Activated naive CD4-positive, alpha-beta T cell treated with anti-CD3 and anti-CD28 coated beads for 36 hours (primary cell): ENCODE data around the gene FIBP. TPM values are rescaled to one million over a fixed set of nuclear protein-coding genes. Genes with fewer than 3 reads are reported as not detected.
"Not testable (repeated sequence)": the region's sequence is repeated elsewhere in the genome, so short reads cannot be mapped to it uniquely, and the experiment has no call there.

Experiments
- CTCF ChIA-PET: fragments of 350-600 bp; sonication (Branson Sonifier 250); formaldehyde crosslinking; loops from one replicate; lab custom pipeline; 2021; ENCODE audit warnings: antibody characterized with exemption; lab: Charles Lee
- DNase-seq: peaks from one replicate; pipeline ENCODE4 v3.0.0-alpha.2; 2020
- H3K27ac Mint-ChIP-seq: one replicate; pipeline ENCODE4 v1.8.0; 2021; ENCODE audit warnings: mild to moderate bottlenecking, mixed read lengths
- H3K27me3 Mint-ChIP-seq: one replicate; pipeline ENCODE4 v1.8.0; 2021; ENCODE audit warnings: low read depth, mixed read lengths
- H3K36me3 Mint-ChIP-seq: one replicate; pipeline ENCODE4 v1.8.0; 2021; ENCODE audit warnings: low read depth, mixed read lengths
- H3K4me1 Mint-ChIP-seq: one replicate; pipeline ENCODE4 v1.8.0; 2021; ENCODE audit warnings: low read depth, mixed read lengths
- H3K4me3 Mint-ChIP-seq: one replicate; pipeline ENCODE4 v1.8.0; 2021; ENCODE audit warnings: mild to moderate bottlenecking, moderate library complexity, mixed read lengths
- H3K9me3 Mint-ChIP-seq: one replicate; pipeline ENCODE4 v1.8.0; 2021; ENCODE audit warnings: mixed read lengths
- intact Hi-C: fragments of 100-400 bp; cut with micrococcal nuclease; formaldehyde crosslinking; loops from one replicate; pipeline ENCODE4 v1.15.1; 2023
- total RNA-seq, 2 experiments: library from RNA; stranded (reverse); gene quantifications; one replicate each; pipeline ENCODE4 v1.2.3, GENCODE V29; 2021

Gene FIBP
- total RNA-seq, 2 experiments from 2014 or later: 83.1 to 86.6 TPM

DNA sequence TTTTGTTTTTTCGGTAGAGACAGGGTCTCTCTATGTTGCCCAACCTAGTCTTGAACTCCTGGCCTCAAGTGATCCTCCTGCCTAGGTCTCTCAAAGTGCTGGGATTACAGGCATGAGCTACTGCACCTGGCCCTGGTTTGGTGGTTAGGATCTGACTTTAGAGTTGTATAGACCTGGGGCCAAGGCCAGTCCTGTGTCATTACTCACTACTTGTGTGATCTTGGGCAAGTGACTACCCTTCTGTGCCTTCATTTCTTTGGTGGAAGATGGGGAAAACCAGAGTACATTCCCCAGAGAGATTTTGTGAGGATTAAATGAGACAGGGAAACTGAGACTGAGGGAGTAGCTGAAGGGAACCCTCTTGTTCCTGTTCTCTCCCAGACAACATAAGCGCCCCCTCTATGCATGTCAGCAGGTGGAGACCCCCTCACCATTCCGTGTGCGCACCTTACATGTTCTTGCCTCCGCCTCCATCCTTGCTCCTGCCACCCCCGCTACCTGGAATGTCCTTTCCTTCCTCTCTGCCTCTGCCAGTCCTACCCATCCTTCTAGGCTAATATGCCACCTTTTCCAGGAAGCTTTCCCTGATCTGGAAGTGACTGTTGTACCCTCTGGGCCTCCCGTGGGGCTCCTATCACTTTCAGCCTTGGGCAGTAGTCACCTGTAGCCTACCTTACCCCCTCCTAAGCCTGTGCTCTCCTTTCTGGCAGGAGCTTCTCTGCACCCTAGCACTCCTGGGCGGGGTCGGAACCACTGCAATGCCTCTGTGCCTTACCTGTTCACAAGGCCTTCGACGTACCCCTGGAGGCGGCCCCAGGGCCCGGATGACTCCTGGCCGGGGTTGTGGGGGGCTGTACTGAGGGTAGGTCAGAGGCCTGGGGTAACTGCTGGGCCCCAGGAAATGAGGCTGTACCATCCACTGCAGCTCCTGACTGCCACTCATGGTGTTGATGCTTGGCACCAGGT lies 8.0 kb upstream of the FIBP start:
- H3K9me3 Mint-ChIP-seq: no peaks in the 10 kb centered on the region
- no peak overlapping the region for H3K4me3 Mint-ChIP-seq
- CTCF ChIA-PET: interaction anchor here (0.8 to 6.8 kb wide), 6 partner anchors 7 to 126 kb away, joined by 3 to 52 read pairs (median 4); partner anchors contain the start of genes CCDC85B, FIBP and MUS81
- H3K36me3 Mint-ChIP-seq: peaks cover 35% of the 10 kb centered on the region
- DNase-seq: peak; percentile 56
- H3K4me1 Mint-ChIP-seq: peaks cover 63% of the 10 kb centered on the region
- intact Hi-C loops: loop anchor here (10.0 kb wide), 1 partner anchor 238 kb away; no protein-coding TSS in a partner anchor
- H3K27ac Mint-ChIP-seq: peak overlapping the region; percentile 42
- H3K27me3 Mint-ChIP-seq: no peaks in the 10 kb centered on the region

GRCh38 chr11:65895482-65895981 lies 7.3 kb upstream of the FIBP start:
- no peaks in the 10 kb centered on the region for H3K27me3 Mint-ChIP-seq
- peaks cover 35% of the 10 kb centered on the region for H3K36me3 Mint-ChIP-seq
- no peak for DNase-seq
- peak overlapping the region; percentile 42 for H3K27ac Mint-ChIP-seq
- no peaks in the 10 kb centered on the region for H3K9me3 Mint-ChIP-seq
- no peak overlapping the region for H3K4me3 Mint-ChIP-seq
- intact Hi-C loops: loop anchor here (10.0 kb wide), 1 partner anchor 239 kb away; no protein-coding TSS in a partner anchor
- CTCF ChIA-PET: interaction anchor here (6.8 kb wide), 1 partner anchor 11 kb away, joined by 52 read pairs; no protein-coding TSS in a partner anchor
- H3K4me1 Mint-ChIP-seq: peaks cover 61% of the 10 kb centered on the region

GRCh38 chr11:65894034-65894591 lies 5.8 kb upstream of the FIBP start:
- Mint-ChIP-seq H3K4me3 (peak overlapping the region; percentile 74), H3K4me1 (peaks cover 73% of the 10 kb centered on the region)

GRCh38 chr11:65892661-65893317 lies 4.5 kb upstream of the FIBP start:
- Mint-ChIP-seq H3K9me3 (no peaks in the 10 kb centered on the region), H3K27me3 (no peaks in the 10 kb centered on the region), H3K27ac (peak overlapping the region; percentile 83), H3K36me3 (peaks cover 33% of the 10 kb centered on the region), H3K4me1 (peaks cover 73% of the 10 kb centered on the region), H3K4me3 (peak overlapping the region; percentile 79)
- intact Hi-C loops: loop anchor here (5.0 to 10.0 kb wide), 3 partner anchors 160 to 242 kb away; partner anchors contain the start of genes PACS1 and SF3B2
- CTCF ChIA-PET: interaction anchor here (0.7 to 14.7 kb wide), 9 partner anchors 8 to 187 kb away, joined by 3 to 178 read pairs (median 4); partner anchors contain the start of genes CFL1, FOSL1 and MUS81
- no peak for DNase-seq

More at GRCh38 chr11:65894034-65894591, 5.8 kb upstream of the FIBP start:
- Mint-ChIP-seq H3K36me3 (peaks cover 35% of the 10 kb centered on the region), H3K27ac (peak overlapping the region; percentile 83), H3K9me3 (no peaks in the 10 kb centered on the region), H3K27me3 (no peaks in the 10 kb centered on the region)
- CTCF ChIA-PET: interaction anchor here (0.7 to 14.7 kb wide), 6 partner anchors 9 to 388 kb away, joined by 3 to 178 read pairs (median 30); partner anchors contain the start of genes CFL1 and MUS81
- peak; percentile 53 for DNase-seq
- intact Hi-C loops: loop anchor here (5.0 to 10.0 kb wide), 3 partner anchors 158 to 241 kb away; partner anchors contain the start of genes PACS1 and SF3B2

DNA sequence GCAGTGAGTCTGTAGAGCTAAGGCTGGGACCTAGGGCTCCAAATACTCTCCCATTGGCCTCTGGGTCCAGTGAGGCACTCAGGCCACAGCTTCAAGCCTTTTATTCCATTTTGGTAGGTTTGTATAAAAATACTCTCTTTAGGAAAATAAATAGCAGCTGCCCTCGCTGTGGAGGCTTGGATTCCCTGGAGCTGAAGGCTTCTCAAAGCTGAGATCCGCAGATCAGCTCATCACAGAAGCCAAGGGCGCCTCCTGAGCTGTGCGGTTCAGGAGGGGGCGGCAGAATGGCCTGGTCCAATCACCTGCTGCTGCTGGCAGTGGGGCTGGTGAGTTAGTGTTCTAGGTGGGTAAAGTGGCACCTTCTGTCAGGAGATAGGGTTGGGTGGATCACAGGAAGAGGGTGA lies 3.9 kb upstream of the FIBP start:
- peaks cover 31% of the 10 kb centered on the region for H3K36me3 Mint-ChIP-seq
- not testable (repeated sequence) for H3K9me3 Mint-ChIP-seq, H3K27me3 Mint-ChIP-seq
- H3K27ac Mint-ChIP-seq: peak overlapping the region; percentile 83
- DNase-seq: peak; percentile 48
- peak overlapping the region; percentile 79 for H3K4me3 Mint-ChIP-seq
- intact Hi-C loops: loop anchor here (5.0 to 10.0 kb wide), 3 partner anchors 160 to 243 kb away; partner anchors contain the start of genes PACS1 and SF3B2
- CTCF ChIA-PET: interaction anchor here (0.7 to 14.7 kb wide), 8 partner anchors 7 to 186 kb away, joined by 3 to 178 read pairs (median 4); partner anchors contain the start of genes CFL1, FOSL1 and MUS81
- H3K4me1 Mint-ChIP-seq: peaks cover 73% of the 10 kb centered on the region

DNA sequence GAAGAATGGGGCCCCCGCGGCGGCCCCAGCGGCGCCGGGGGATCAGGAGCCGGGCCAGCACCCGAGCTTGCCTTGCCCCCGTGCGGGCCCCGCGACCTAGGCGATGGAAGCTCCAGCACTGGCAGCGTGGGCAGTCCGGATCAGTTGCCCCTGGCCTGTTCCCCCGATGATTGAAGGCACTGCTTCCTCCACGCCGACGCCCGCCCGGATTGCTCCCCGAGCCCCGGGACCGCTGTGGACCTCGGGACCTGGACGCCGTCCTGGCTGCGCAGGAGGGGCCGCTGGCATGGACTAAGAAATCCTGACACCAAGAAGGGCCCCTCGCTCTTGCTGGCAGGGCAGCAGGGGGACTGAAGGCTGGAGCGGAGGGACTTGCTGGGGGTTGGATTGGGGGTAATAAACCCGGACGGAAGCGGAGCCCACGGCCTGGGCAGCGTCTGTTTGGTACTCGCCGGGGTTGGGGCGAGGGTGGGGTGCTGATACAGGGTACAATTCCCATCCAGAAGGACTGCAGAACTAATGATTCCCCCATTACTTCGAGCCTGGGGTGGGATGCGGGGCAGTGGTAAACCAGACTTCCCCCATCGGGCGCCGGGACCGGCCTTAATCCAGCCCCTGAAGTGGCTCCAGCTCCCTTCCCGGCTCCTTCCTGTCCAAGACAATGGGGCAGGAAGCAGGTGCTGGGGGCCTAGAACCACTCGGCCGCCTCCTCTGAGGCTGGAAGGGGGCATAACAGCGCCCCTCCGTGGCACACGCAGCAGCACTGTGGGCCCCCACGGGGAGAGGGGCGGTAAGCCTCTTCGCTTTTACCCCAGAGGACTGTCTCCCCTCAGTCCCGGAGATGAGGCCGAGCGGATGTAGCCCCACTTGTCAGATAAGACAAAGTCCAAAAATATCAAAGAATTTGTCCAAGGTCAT lies 3.2 kb upstream of the FIBP start:
- H3K36me3 Mint-ChIP-seq: peaks cover 33% of the 10 kb centered on the region
- peak overlapping the region; percentile 83 for H3K27ac Mint-ChIP-seq
- H3K4me3 Mint-ChIP-seq: peak overlapping the region; percentile 79
- peaks cover 73% of the 10 kb centered on the region for H3K4me1 Mint-ChIP-seq
- CTCF ChIA-PET: interaction anchor here (0.6 to 14.7 kb wide), 20 partner anchors 6 to 185 kb away, joined by 3 to 178 read pairs (median 5); partner anchors contain the start of genes CFL1, FOSL1 and MUS81
- DNase-seq: peak; percentile 40
- H3K9me3 Mint-ChIP-seq: no peaks in the 10 kb centered on the region
- H3K27me3 Mint-ChIP-seq: no peaks in the 10 kb centered on the region
- intact Hi-C loops: loop anchor here (2.0 to 10.0 kb wide), 4 partner anchors 161 to 377 kb away; partner anchors contain the start of genes PACS1, RAB1B and SF3B2

DNA sequence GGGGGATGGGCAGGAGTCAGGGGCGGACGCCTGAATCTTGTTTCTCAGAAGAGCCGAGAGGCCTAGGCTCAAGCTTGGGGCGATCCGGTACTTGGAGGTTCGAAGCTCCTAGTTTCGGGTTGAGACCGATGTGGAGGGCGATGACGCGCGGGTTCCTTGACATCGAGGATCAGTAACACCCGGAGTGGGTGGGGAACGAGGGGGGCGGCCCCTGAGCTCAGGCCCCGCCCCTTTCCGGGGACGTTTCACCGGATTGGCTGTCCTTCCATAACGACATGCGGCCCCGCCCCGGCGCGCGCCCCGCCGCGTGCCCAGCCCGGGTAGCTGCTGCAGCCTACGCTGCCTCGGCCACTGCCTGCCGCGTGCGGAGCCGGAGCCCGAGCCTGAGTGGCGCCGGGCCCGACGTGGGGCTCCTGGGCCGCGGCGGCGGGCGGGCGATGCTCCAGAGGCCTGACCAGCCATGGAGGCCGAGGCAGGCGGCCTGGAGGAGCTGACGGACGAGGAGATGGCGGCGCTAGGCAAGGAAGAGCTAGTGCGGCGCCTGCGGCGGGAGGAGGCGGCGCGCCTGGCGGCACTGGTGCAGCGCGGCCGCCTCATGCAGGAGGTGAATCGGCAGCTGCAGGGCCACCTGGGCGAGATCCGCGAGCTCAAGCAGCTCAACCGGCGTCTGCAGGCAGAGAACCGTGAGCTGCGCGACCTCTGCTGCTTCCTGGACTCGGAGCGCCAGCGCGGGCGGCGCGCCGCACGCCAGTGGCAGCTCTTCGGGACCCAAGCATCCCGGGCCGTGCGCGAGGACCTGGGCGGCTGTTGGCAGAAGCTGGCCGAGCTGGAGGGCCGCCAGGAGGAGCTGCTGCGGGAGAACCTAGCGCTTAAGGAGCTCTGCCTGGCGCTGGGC lies 2.3 kb upstream of the FIBP start, which contains the start of gene CCDC85B:
TSS of gene CCDC85B (plus strand) at position 350 of the 895 bp plus-strand sequence. CDS start at position 461, 111 bp downstream.
- DNase-seq: peak; percentile 99
- Mint-ChIP-seq H3K4me3 (peak within 1 kb of the TSS; percentile 97), H3K36me3 (peaks cover 29% of the 10 kb centered on the region), H3K4me1 (peaks cover 66% of the 10 kb centered on the region), H3K27ac (peak within 1 kb of the TSS; percentile 95), H3K27me3 (no peaks in the 10 kb centered on the region), H3K9me3 (no peaks in the 10 kb centered on the region)
- CTCF ChIA-PET: interaction anchor here (0.6 to 14.7 kb wide), 21 partner anchors 7 to 245 kb away, joined by 3 to 178 read pairs (median 5); partner anchors contain the start of genes CFL1, FOSL1 and MUS81
- intact Hi-C loops: loop anchor here (1.0 to 10.0 kb wide), 7 partner anchors 29 to 378 kb away; partner anchors contain the start of genes C11orf68, DRAP1, PACS1 and RAB1B

GRCh38 chr11:65887723-65888162 lies 528 bp downstream of the FIBP start:
- DNase-seq: peak; percentile 50
- Mint-ChIP-seq H3K4me3 (peak overlapping the region; percentile 97), H3K27ac (peak overlapping the region; percentile 95), H3K4me1 (peaks cover 57% of the 10 kb centered on the region), H3K27me3 (no peaks in the 10 kb centered on the region), H3K36me3 (peaks cover 39% of the 10 kb centered on the region), H3K9me3 (no peaks in the 10 kb centered on the region)
- CTCF ChIA-PET: interaction anchor here (0.6 to 14.7 kb wide), 29 partner anchors 9 to 222 kb away, joined by 3 to 178 read pairs (median 5); partner anchors contain the start of genes BANF1, CFL1, EFEMP2 and EIF1AD
- intact Hi-C loops: loop anchor here (1.0 to 2.0 kb wide), 5 partner anchors 13 to 177 kb away; partner anchors contain the start of genes AP5B1, CFL1, EFEMP2 and FOSL1
